Stimulated activated CD4-positive, alpha-beta T cell treated with anti-CD3 and anti-CD28 coated beads, Interleukin-12 subunit alpha, Interleukin-12 subunit beta, amount 100 ng/mL, for 4 hours (primary cell): Measurements from ENCODE around the gene ARID5B.
A peak's percentile ranks its signal among the peaks of the same experiment; 100 is the strongest.

Experiments
- DNase-seq: peaks from one replicate; pipeline ENCODE4 v3.0.0-alpha.2; 2020

The ARID5B gene

DNA sequence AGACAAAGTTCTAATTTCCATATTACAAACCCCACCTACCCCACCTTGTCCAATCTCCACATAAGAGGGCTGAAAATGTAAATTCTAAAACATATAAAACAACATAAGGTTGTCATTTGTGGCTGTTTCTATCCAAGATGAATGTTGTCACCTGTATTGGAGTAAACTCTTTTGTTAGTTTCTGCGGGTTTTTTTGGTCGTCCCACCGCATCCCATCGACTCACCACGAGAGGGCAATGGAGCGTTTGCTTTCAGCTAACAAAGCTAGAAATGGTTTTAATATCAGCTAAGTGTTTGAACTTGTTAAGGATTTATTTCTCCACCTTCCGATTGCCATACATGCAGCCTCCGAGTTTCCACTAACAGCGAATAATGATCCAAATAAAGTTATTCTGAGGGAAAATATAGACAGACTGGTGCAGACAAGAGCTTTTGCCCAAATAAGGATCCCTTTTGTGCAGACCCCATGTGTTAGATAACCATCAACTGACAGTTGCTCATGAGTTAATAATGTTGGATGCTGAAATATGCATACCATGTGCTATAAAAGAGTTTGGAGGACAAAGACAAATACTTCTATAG lies 137.2 kb downstream of the ARID5B start:
- peak; percentile 60 for DNase-seq

DNA sequence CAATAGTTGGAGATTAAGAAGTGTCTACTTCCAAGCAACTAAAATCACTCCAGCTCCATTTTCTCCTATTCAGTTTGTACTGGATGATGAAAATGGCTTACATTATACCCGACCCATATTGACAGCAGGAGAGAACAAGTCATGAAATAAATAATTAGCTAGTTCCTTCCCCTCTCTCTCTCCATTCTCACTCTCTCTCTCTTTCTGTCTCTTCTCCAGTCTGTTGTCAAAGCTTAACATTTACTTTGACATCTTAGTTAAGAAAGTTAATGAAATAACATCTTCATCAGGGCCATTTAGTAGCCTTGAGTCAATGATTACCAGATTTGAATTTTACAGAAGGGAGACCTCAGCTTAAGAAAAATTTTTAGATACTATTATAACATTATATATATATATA lies 138.5 kb downstream of the ARID5B start:
- DNase-seq: no peak

DNA sequence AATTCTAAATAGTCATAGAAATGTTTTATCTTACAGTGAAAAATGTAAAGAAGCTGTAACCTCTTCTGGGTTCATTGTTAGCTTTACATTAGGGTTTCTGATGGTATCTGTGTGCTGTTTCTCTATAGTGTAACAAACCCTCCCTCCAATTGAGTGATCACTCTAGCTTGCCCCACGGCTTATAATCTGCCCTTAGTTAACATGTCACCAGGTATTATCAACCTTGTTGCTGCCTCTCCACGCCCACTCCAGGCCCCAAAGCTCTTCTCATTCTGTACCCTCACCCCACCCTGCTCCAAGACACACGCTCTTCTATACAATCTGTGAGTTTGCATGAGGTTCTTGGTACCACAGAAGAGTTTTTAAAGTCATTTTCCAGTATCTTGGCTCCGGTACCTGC lies 139.4 kb downstream of the ARID5B start:
- no peak for DNase-seq

DNA sequence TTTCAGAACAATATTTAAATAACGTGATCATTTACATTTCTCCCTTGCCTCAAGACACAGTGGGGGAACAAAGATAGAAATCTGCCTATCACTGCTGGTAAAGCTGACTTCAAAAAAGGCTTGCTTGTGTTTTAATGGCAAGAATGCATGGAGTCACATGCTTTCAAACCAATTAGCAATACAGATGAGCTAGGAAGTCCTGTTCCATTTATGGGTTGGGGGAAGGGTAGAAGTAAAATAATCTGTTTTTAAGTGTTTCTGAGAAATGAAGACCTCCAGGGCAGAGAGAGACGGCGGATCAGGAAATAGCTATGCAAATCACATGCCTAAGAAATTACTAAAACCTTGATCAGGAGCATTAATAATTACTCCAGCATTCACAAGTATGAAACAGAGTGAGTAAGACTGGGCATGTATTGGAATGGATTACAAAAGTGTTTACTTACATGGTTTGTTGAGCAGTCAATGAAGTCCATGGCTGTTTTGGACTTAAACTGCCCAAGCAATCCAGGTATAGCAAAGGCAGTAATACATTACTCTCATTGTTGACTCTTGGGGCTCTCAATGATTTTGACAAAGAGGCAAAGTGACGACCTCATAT lies 142.0 kb downstream of the ARID5B start:
- no peak for DNase-seq

DNA sequence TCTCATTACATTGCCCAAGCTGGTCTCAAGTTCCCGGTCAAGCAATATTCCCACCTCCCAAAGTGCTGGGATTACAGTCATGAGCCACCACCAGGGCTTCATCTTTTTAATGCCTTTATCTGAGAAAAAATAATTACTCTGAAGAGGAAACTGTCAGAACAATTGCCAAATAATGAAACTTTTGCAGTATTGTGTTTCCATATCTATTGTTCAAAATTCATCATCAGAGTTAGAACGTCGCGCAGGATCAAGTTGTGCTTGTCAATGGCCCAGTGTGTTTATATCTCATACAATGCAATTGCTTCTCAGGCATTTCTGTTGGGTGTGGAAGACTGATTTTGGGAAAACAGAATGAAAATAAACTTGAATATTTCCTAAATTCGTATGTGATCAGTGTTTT lies 143.1 kb downstream of the ARID5B start:
- DNase-seq: no peak

DNA sequence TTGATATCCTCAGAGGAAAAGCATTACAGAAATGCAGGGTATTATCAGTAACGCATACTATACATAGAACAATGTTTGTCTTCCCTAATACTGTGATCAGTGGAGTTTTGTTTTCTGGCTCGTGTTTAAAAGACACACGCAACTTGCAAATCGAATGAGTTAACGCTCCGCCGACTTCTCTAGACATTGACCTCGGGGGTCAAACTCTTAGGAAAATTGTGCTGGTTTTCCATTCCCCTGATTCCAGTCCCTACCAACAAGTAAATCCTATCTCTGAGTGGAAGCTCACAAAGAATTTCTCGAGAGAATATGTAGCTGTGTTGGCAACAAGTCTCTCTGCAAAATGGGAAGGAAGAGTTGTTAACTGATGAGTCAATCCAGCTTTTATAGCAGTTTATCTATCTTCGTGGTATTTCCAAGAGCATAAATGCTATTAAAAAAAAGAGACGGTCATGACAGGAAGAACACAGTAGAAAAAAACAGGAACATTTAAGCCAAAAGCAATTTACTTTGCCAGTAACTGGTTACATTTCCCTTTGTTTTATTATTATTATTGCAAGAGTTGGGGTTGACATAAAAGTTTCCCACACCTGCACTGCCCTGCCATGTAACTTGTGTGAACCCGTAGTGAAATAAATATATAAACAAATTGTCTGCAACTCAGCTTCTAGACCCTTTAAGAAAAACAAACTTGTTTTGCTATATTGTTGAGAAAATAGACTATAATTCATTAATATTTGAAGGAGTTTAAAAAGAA lies 144.4 kb downstream of the ARID5B start:
- DNase-seq: no peak

DNA sequence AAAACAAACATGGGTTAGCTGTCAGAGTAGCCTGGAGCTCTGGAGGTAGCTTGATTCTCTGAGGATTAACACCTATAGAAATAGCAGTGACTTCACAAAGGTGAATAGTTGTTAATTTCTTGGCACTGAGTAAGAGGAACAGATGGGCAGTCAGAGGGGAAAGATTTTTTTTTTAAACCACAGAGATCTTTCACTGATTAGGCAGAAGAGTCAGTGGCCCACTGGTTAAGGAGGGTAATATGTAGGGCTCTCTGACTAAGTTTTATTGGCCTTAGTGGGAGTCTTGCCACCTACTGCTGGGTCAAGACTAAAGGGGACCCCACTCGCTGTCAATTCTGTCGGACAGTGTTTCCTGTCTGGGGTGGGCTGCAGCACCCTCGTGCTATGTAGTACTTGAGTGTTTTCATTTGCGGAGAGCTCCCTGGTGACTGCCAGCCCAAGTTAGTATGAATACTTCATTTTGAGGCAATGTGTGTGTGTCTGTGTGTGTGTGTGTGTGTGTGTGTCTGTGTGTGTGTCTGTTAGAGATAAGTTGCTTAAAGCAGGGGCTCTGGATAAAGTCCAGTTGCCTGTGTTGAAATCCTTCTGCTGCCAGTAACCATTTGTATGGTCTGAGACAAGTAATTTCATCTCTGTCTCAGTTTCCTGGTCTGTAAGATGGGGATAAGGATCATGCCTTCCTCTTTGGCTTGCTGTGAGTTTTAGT lies 145.2 kb downstream of the ARID5B start:
- no peak for DNase-seq

DNA sequence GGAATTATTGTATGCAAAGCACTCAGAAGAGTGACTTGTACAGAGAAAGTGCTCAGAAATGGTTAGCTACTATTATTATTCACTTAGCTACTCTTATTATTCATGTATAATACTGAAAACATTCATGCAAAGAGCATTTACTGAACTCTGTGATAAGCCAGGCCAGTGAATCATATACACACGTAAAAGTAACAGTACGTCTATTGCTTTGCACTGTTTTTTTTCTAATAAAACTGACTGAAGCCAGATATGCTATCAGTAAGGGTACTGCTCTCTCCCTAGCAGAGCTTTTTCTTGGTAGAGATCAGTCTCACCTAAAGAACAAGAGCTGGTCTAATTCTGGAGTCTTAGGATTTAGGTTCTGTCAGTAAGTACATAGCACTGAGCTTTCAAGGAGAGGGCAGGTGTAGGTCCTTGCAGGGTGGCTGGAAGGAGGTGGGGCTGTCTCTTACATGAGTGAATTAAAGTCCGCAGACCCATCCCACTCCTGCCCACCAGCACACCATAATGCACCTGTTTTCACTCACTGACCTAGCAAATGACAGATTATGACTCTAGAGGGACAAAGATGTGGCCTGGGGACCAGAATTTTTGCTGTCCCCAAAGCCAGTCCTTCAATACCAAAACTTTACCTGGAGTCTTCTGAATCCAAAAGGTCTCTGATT lies 145.9 kb downstream of the ARID5B start:
- no peak for DNase-seq

DNA sequence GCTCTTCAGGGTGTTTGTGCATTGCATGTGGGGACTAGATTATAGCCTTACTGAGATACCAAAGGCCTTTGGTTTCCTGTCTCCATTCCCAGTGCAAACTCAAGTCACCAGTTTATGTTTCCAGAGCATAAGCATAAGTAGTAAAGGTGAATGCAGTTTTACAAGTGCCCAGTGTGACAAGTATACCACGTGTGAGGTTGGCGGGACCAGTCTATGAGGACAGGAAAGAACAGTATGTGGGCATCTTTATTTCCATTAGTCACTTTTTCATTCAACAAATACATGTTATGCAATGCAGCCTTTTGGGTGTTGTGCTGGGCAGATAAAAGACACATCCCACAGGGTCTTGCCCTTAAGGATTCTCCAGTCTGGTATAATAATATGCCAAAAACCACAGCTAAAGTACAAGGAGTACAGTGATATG lies 146.5 kb downstream of the ARID5B start:
- peak; percentile 39 for DNase-seq

DNA sequence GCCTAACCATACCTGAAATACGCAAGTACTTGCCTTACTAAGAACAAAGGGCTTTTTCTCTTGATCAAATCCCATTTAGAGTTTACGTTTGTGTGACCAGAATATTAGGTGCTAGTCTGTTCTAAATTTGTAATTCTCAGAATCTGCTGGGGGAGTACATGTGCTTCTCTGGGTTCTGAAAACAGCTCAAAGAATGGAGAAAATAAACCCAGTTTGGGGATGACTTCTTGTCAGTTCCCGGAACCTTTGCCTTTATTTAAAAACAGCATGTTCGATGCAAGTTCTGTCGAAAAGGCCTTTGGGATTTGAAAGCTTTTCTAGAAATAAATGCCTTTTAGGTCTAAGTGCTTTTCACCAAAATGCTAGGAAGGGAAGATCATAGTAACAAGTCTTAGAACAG lies 147.0 kb downstream of the ARID5B start:
- DNase-seq: no peak

DNA sequence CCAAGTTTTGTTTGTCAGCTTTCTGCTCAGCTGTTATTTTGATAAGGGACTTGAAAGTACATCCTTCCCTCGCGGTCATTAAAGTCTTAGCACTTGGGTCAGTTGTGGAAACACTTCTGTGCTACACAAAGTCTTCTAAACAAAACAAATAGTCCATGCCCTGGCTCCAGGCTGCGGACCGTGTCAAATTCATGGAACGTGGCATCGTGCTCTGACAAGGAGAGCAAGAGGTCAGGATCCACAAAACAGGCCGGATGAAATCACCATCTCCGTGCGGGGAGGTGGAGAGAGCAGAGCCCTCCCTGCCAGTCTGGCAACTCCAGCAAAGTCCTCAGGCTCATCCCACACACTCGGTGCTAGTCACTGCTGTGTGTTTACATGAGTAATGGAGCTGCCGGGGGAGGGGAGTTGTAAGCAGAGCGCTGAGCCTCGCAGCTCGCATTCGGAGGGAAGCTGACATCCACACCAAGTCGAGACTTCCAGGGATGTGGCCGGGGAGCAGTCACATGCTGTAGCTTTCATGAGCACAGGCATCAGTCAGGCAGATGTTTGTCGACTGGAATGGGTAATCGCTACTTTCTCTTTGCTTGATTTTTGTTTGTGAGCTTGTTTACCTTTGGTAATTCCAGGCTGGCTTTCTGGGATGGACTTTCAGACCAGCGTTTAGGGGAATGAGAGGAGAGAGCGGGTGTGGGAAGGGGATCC lies 147.6 kb downstream of the ARID5B start:
- peak; percentile 67 for DNase-seq

DNA sequence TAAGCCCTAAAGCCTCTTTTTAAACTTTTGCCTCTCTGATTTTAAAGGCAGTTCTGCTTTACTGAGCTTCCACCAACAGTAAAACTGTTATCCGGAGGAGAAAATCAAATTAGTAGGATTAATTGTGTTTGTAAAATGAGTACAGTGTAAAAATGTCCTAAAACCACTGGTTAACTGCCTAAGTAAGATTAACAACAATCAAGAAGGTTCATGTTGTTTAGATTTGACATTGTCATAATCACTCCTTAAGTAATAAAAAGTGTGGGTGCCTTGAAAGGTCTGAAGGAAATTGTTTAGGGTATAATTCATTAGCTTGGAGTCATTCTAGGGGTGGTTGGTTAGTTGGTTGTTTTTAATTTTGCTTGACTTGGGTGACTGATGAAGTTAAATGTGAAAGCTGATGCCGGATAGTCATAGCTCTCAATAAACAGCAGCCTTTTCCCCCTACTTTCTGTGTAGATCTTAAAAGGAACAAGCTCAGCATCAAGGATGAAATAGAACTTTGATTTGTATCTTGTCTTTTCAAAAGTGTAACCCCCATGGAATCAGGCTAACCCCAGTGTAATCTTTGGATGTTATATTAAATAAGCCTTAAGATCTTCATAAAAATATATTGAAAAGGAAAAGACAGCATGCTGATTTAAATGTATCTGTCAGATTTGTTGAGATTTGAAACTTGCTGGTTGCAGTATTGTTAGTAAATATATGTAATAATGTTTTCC lies 148.3 kb downstream of the ARID5B start:
- DNase-seq: no peak

DNA sequence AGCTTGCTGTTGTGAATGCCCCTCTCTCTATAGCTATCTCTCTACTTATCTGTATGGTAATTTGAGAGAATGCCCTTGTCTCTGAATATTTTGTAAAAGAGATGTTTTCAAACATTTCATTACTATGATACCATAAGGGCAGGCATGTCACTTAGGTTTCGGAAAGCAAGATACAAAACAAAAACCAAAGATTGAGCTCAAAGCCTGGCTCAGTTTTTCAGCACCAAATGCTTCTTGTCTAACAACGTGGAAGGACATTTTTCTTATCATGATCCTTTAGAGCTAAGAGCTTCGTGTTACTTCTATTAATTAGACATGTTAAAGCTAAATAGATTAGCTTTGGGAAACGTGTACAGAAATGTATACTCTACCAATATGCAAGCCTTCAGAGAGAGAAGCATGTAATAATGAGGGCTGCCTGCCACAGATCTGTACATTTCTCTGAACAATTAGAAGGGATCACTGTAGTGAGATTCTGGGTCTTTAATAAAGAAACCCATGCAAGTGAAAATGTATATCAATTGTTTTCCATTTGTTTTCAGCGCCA lies 148.9 kb downstream of the ARID5B start:
- DNase-seq: no peak

DNA sequence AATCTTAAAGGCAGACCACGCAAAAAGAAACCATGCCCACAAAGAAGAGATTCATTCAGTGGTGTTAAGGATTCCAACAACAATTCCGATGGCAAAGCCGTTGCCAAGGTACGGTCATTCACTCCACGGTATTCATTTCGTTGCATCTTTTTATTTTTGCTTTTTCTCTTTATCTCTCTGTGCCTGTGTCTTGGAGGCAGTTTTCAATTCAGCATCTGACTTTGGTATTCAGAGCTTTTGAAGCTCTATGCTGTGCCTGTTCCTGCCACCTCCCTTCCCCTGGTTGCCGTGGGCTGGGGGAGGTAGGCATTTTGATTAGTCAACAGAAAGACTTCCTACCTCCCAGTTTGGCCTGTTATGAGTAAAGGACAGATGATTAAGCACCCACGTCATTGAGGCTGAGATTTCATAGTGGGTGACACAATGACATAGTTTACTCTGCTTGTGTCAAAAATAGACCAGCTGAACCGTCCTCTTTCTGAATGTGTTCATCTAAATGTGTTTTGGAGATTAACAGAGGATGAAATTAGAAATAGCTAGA lies 149.5 kb downstream of the ARID5B start:
- DNase-seq: peak; percentile 64

DNA sequence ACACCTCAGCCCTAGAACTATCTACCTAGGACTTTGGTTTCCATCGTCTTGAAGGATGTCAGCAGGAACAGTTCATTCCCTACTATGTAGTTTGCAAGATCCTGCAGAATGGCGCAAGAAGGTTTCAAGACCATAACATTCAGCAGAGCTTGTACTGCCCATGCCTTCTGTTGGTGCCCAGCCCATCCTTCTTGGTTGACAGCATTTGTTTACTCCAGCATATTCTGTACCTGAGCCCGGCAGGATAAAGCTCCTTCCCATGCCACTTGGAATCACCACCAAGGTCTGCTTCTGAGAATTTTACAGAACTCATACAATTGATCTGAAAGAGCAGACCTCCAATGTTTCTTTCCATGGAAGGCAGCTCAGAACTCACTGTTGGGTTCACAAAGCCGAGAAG lies 150.8 kb downstream of the ARID5B start:
- DNase-seq: no peak

DNA sequence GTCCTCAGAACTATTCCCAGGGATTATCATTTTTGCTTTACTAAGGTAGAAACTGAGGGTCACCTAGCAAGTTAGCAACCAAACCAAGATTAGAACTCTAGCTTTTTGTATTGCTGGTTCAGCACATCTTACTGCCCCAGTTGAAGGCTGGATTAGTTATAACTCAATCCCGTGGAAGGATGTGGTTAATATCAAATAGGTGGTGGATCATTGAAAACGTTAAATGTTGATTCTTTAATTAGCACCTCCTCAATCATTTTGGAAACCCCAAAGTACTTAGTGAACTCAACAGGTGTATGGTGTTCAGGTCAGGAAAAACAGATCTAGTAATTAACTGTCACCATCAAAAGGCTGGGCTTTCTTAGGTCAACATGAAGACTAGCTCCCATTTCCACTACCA lies 152.4 kb downstream of the ARID5B start:
- DNase-seq: no peak

DNA sequence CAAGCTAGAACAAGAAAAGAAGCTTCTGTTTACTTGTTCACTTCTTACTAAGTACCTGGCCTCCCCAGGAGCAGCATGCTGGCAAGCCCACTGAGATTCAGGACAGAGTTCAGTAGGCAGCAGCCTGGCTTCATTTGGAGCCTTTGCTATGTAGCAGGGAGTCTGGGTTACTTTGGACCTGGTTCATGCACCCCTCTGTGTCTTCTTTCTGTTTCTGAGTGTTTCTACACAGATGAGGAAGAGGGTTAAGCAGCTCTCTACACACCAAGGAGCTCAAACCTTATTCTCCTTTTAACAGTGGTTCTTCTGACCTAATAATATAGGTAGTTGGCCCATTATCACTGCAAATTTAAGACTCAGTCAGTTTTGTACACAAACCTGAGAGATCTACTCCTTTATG lies 152.9 kb downstream of the ARID5B start:
- DNase-seq: no peak

DNA sequence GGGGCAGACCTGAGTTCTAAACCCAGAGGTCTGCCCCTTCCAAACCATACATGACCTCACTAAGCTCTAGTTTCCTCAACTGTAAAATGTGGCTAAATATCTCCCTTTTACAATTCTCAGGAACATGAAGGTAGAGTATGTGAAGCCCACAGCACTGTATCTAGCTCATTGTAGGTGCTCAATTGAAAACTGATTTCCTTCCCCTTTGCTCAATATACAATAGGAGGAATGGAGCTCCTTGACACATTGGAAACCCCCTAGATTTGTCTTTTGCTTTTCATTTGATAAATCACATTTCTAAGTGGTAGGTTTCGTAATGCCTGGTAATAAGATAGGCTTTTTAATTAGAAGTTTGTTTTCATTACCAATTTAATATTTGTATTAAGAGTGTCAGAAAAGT lies 153.3 kb downstream of the ARID5B start:
- no peak for DNase-seq

DNA sequence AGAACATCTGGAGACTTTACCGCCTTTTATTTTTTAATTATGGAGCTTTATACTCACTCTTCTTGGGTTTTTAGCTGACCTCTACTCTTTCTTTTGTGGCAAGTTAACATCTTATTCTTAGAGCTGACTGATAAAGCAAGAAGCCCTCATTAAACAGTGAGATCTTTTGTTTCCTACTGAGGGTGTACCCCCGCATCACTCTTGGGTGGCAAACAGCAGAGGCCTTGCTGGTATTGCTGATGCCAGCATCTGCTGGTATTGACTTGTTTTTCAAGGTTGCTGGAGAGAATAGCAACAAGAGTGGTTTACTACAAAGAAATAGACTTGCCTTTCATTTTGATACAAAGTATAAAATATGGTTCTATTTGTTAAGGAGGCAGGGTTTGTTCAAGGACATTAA lies 154.7 kb downstream of the ARID5B start:
- no peak for DNase-seq

DNA sequence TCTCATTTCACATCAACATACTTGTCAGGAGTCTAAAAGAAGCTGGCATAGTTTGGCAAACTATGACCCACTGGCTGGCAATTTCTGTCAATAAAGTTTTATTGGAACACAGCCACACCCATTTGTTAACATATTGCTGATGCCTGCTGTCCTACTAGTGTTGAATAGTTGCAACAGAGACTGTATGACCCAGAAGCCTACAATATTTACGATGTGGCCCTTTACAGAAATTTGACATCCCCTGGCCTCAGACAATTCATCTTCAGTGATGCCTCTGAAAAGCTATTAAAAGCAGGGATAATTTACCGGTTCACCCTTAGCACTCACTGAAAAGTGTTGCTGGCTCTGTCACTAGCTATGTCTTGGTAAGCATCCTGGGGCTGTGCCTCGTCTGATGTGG lies 155.2 kb downstream of the ARID5B start:
- no peak for DNase-seq

DNA sequence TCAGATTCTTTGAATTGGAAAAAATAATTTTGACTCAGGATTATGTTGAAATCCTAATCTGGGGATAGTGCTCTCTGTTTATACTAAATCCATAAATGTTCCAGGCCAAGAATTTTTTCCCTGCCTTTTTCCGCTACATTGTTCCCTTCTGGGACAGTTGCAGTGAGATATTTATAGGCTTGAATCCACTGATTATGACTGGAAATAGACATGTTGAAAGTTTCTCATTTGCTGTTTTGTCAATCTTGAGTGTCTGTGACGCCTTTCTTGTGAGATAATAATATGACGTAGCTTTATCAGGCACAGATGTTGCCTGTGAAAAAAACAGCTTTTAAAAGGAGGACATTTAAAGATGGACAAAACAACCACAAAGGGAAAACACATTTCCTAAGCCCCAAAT lies 155.9 kb downstream of the ARID5B start:
- no peak for DNase-seq
